ENCODE results near the gene HK2. TPM values are rescaled to one million over a fixed set of nuclear protein-coding genes. Genes with fewer than 3 reads are reported as not detected.

Gene HK2
- total RNA-seq, 1 experiment from 2014 or later = 43.8 TPM

GRCh38 chr2:74880054-74880728 is 46.3 kb downstream of the HK2 start:
- Histone ChIP-seq H3K27me3 (ENCODE audit: low read length) (no peaks in the 10 kb centered on the region), H3K36me3 (ENCODE audit: low read depth, low read length) (peaks cover 87% of the 10 kb centered on the region), H3K4me3 (ENCODE audit: low read length) (no peak overlapping the region), H3K9me3 (ENCODE audit: low read length) (no peaks in the 10 kb centered on the region), H3K4me2 (ENCODE audit: low read length) (no peak overlapping the region), H4K20me1 (ENCODE audit: low read length) (no peaks in the 10 kb centered on the region), H3K9ac (ENCODE audit: low read length) (no peak overlapping the region), H3F3A (ENCODE audit: low read length, unreplicated experiment) (no peaks in the 10 kb centered on the region), H3K9me2 (replicated peaks; ENCODE audit: low read length) (no peaks in the 10 kb centered on the region), H3K27ac (ENCODE audit: low read length) (no peak overlapping the region), H2AFZ (ENCODE audit: low read length) (no peak overlapping the region), H3K79me2 (ENCODE audit: low read length) (0 out of 2 replicates have a peak, but pooled peaks cover 3% of the 10 kb centered on the region), H3K4me1 (ENCODE audit: insufficient read depth, low read length) (no peaks in the 10 kb centered on the region)
- ATAC-seq (no peak), DNase-seq (no peak)
- BruUV-seq (replicated peaks) = no TSS peak
- intact Hi-C loops (cut with micrococcal nuclease) = no loop called here
- TF ChIP-seq EZH2phosphoT487 (IDR thresholded peaks at IDR 0.05; ENCODE audit: borderline replicate concordance, low read length) (no peak), EZH2 (IDR thresholded peaks at IDR 0.05; ENCODE audit: low read length, unreplicated experiment) (no peak), CTCF (conservative IDR thresholded peaks at IDR 0.05; ENCODE audit: low read depth, low read length) (no peak)
- POLR2A ChIA-PET (ENCODE audit: unreplicated experiment) = interaction anchor here (0.8 kb wide), 1 partner anchor 39 kb away, joined by 4 read pairs; no protein-coding TSS in a partner anchor
- CTCF ChIA-PET = no interaction called here

GRCh38 chr2:74881176-74881575 is 47.2 kb downstream of the HK2 start:
- H3K79me2 ChIP-seq (ENCODE audit: low read length) = 0 out of 2 replicates have a peak, but pooled peaks cover 3% of the 10 kb centered on the region
- H2AFZ ChIP-seq (ENCODE audit: low read length) = no peak overlapping the region
- ATAC-seq (no peak), DNase-seq (no peak)
- intact Hi-C loops (cut with micrococcal nuclease) = no loop called here
- H3K4me2 ChIP-seq (ENCODE audit: low read length) = no peak overlapping the region
- H3K4me1 ChIP-seq (ENCODE audit: insufficient read depth, low read length) = peaks cover 4% of the 10 kb centered on the region; the same call in 1 of the 2 replicates
- no peak overlapping the region for H3K27ac ChIP-seq (ENCODE audit: low read length)
- H3F3A ChIP-seq (ENCODE audit: low read length, unreplicated experiment) = no peaks in the 10 kb centered on the region
- H3K36me3 ChIP-seq (ENCODE audit: low read depth, low read length) = peaks cover 85% of the 10 kb centered on the region
- H4K20me1 ChIP-seq (ENCODE audit: low read length) = no peaks in the 10 kb centered on the region
- ChIA-PET CTCF (no interaction called here), POLR2A (ENCODE audit: unreplicated experiment) (no interaction called here)
- no peaks in the 10 kb centered on the region for H3K27me3 ChIP-seq (ENCODE audit: low read length)
- no peaks in the 10 kb centered on the region for H3K9me2 ChIP-seq (replicated peaks; ENCODE audit: low read length)
- no peaks in the 10 kb centered on the region for H3K9me3 ChIP-seq (ENCODE audit: low read length)
- TF ChIP-seq EZH2 (IDR thresholded peaks at IDR 0.05; ENCODE audit: low read length, unreplicated experiment) (no peak), EZH2phosphoT487 (IDR thresholded peaks at IDR 0.05; ENCODE audit: borderline replicate concordance, low read length) (no peak), CTCF (conservative IDR thresholded peaks at IDR 0.05; ENCODE audit: low read depth, low read length) (no peak)
- BruUV-seq (replicated peaks) = no TSS peak
- H3K9ac ChIP-seq (ENCODE audit: low read length) = no peak overlapping the region
- H3K4me3 ChIP-seq (ENCODE audit: low read length) = no peak overlapping the region

GRCh38 chr2:74881626-74882298 is 47.8 kb downstream of the HK2 start:
- no peak overlapping the region for H3K4me2 ChIP-seq (ENCODE audit: low read length)
- no peaks in the 10 kb centered on the region for H3K9me2 ChIP-seq (replicated peaks; ENCODE audit: low read length)
- no peaks in the 10 kb centered on the region for H4K20me1 ChIP-seq (ENCODE audit: low read length)
- DNase-seq = no peak
- POLR2A ChIA-PET (ENCODE audit: unreplicated experiment) = no interaction called here
- H3K9me3 ChIP-seq (ENCODE audit: low read length) = no peaks in the 10 kb centered on the region
- TF ChIP-seq EZH2phosphoT487 (IDR thresholded peaks at IDR 0.05; ENCODE audit: borderline replicate concordance, low read length) (no peak), CTCF (conservative IDR thresholded peaks at IDR 0.05; ENCODE audit: low read depth, low read length) (no peak), EZH2 (IDR thresholded peaks at IDR 0.05; ENCODE audit: low read length, unreplicated experiment) (no peak)
- CTCF ChIA-PET = no interaction called here
- no peak overlapping the region for H3K4me3 ChIP-seq (ENCODE audit: low read length)
- H3K27me3 ChIP-seq (ENCODE audit: low read length) = no peaks in the 10 kb centered on the region
- H3K79me2 ChIP-seq (ENCODE audit: low read length) = 0 out of 2 replicates have a peak, but pooled peaks cover 2% of the 10 kb centered on the region
- intact Hi-C loops (cut with micrococcal nuclease) = no loop called here
- H3K4me1 ChIP-seq (ENCODE audit: insufficient read depth, low read length) = peaks cover 10% of the 10 kb centered on the region
- BruUV-seq (replicated peaks) = no TSS peak
- no peak for ATAC-seq
- peaks cover 87% of the 10 kb centered on the region for H3K36me3 ChIP-seq (ENCODE audit: low read depth, low read length)
- no peak overlapping the region for H3K9ac ChIP-seq (ENCODE audit: low read length)
- no peak overlapping the region for H2AFZ ChIP-seq (ENCODE audit: low read length)
- no peak overlapping the region for H3K27ac ChIP-seq (ENCODE audit: low read length)
- H3F3A ChIP-seq (ENCODE audit: low read length, unreplicated experiment) = peaks cover 2% of the 10 kb centered on the region
